A549 (cell line): ENCODE measurements around the gene CRISPLD2. TPM values are rescaled to one million over a fixed set of nuclear protein-coding genes. Genes with fewer than 3 reads are reported as not detected.

Source experiments
- ATAC-seq, 2 experiments: fragments of 200-7000 bp in 1 of 2; fragments of >200 bp in 1 of 2; cut with Nextera tagmentation in 1 of 2; cut with Tn5 transposase in 1 of 2; 3 replicates each; pipeline versions ENCODE4 v1.8.0 to v1.9.1; 2018 to 2020; ENCODE audit warnings: mild to moderate bottlenecking in 1 of 2, moderate library complexity in 1 of 2
- CTCF ChIA-PET: fragments of 300-600 bp; sonication (Branson Sonifier 250); formaldehyde crosslinking; extraction: SDS; loops from one replicate; lab custom pipeline; 2021; ENCODE audit warnings: antibody characterized with exemption, inconsistent platforms; lab: Yijun Ruan, JAX
- POLR2A ChIA-PET: fragments of 350-600 bp; formaldehyde crosslinking; extraction: SDS; loops from one replicate; lab custom pipeline; 2021; ENCODE audit warnings: antibody characterized with exemption, inconsistent platforms; lab: Yijun Ruan, JAX
- DNase-seq, 2 experiments: peaks; one replicate each; pipeline versions ENCODE4 v3.0.0 to v3.0.0-alpha.2; 2011 to 2016; ENCODE audit warnings: low read depth in 1 of 2, low spot score in 1 of 2
- FAIRE-seq: peaks from 2 replicates; lab custom pipeline; 2011; peaks lifted over from hg19 to GRCh38; lab: Jason Lieb, UNC
- H3K27ac ChIP-seq, 2 experiments: fragments of >200 bp; sonication (Bioruptor Twin); formaldehyde crosslinking; 3 replicates each; pipeline ENCODE4 v1.5.1; 2016 to 2017
- H3K4me1 ChIP-seq: fragments of >200 bp; sonication (Bioruptor Twin); formaldehyde crosslinking; 3 replicates; pipeline ENCODE4 v1.6.1; 2016
- H3K4me2 ChIP-seq: fragments of >200 bp; sonication (Bioruptor Twin); formaldehyde crosslinking; 3 replicates; pipeline ENCODE4 v1.6.1; 2016
- H3K4me3 ChIP-seq: fragments of >200 bp; sonication (Bioruptor Twin); formaldehyde crosslinking; 3 replicates; pipeline ENCODE4 v1.5.1; 2016
- H3K9me3 ChIP-seq: fragments of >200 bp; sonication (Bioruptor Twin); formaldehyde crosslinking; 3 replicates; pipeline ENCODE4 v1.6.1; 2016
- BCL3 ChIP-seq: fragments of >200 bp; sonication (Bioruptor Twin); formaldehyde crosslinking; IDR thresholded peaks from 3 replicates; pipeline ENCODE4 v1.6.1; 2016
- CHD4 ChIP-seq: fragments of 200-600 bp; sonication (generic); IDR thresholded peaks from 2 replicates; pipeline ENCODE4 v1.6.1; 2016; ENCODE audit warnings: antibody characterized with exemption, mild to moderate bottlenecking, borderline replicate concordance
- EP300 ChIP-seq, 2 experiments: fragments of >200 bp; sonication (Bioruptor Twin); formaldehyde crosslinking; IDR thresholded peaks; 2 replicates in 1 of 2; 3 replicates in 1 of 2; pipeline ENCODE4 v1.6.1; 2016 to 2017
- GATA3 ChIP-seq: IDR thresholded peaks from 2 replicates; pipeline ENCODE4 v1.6.1; 2012; ENCODE audit warnings: borderline replicate concordance
- HDAC2 ChIP-seq: fragments of 200-600 bp; sonication (generic); IDR thresholded peaks from 2 replicates; pipeline ENCODE4 v1.6.1; 2016
- HES2 ChIP-seq: fragments of >200 bp; sonication (Bioruptor Twin); formaldehyde crosslinking; IDR thresholded peaks from 2 replicates; pipeline ENCODE4 v1.6.1; 2016
- HEYL ChIP-seq: fragments of 250-450 bp; sonication (Bioruptor Pico); IDR thresholded peaks from 2 replicates; pipeline ENCODE4 v1.8.0; 2021; ENCODE audit warnings: mild to moderate bottlenecking, moderate library complexity
- HMGXB4 ChIP-seq: fragments of 250-450 bp; sonication (Bioruptor Pico); IDR thresholded peaks from 2 replicates; pipeline ENCODE4 v1.5.0; 2021; ENCODE audit warnings: mild to moderate bottlenecking, moderate library complexity, borderline replicate concordance
- HOXA7 ChIP-seq: fragments of 250-450 bp; sonication (Bioruptor Pico); IDR thresholded peaks from 2 replicates; pipeline ENCODE4 v1.5.0; 2020; ENCODE audit warnings: mild to moderate bottlenecking, moderate library complexity
- HOXB13 ChIP-seq: fragments of 250-450 bp; sonication (Bioruptor Pico); IDR thresholded peaks from 2 replicates; pipeline ENCODE4 v1.5.0; 2020; ENCODE audit warnings: low read depth, mild to moderate bottlenecking, moderate library complexity
- MAFK ChIP-seq: fragments of 450-650 bp; IDR thresholded peaks from 2 replicates; pipeline ENCODE4 v1.6.1; 2014; ENCODE audit not compliant: partially characterized antibody
- MAZ ChIP-seq: fragments of 150-350 bp; IDR thresholded peaks from 2 replicates; pipeline ENCODE4 v1.6.1; 2014; ENCODE audit warnings: antibody characterized with exemption, low read depth, low read length, borderline replicate concordance
- MYC ChIP-seq: IDR thresholded peaks from 2 replicates; pipeline ENCODE4 v1.6.1; 2012; ENCODE audit warnings: mild to moderate bottlenecking, inconsistent platforms, low read length, improper control_type of control experiment, borderline replicate concordance
- NFE2L2 ChIP-seq: fragments of 150-350 bp; conservative IDR thresholded peaks from 2 replicates; pipeline ENCODE4 v1.6.1; 2014; ENCODE audit warnings: low read length
- PHF8 ChIP-seq: fragments of 200-600 bp; sonication (generic); IDR thresholded peaks from 2 replicates; pipeline ENCODE4 v1.6.1; 2016; ENCODE audit warnings: low read depth, mild to moderate bottlenecking, antibody characterized with exemption, moderate library complexity, borderline replicate concordance
- POLR2A ChIP-seq: IDR thresholded peaks from 2 replicates; pipeline ENCODE4 v1.6.1; 2012; ENCODE audit warnings: mild to moderate bottlenecking, low read length
- RAD21 ChIP-seq, 2 experiments: fragments of >200 bp in 1 of 2; sonication (Bioruptor Twin) in 1 of 2; formaldehyde crosslinking in 1 of 2; IDR thresholded peaks in 1 of 2; conservative IDR thresholded peaks in 1 of 2; 2 replicates in 1 of 2; 3 replicates in 1 of 2; pipeline ENCODE4 v1.6.1; 2012 to 2018; ENCODE audit warnings: inconsistent platforms in 1 of 2
- RARB ChIP-seq: fragments of 250-450 bp; sonication (Bioruptor Pico); IDR thresholded peaks from 2 replicates; pipeline ENCODE4 v1.8.0; 2021; ENCODE audit warnings: mild to moderate bottlenecking, moderate library complexity
- RCOR1 ChIP-seq: fragments of 150-350 bp; IDR thresholded peaks from 2 replicates; pipeline ENCODE4 v1.6.1; 2014; ENCODE audit warnings: antibody characterized with exemption, low read length, low read depth
- RNF2 ChIP-seq: fragments of 200-600 bp; sonication (generic); IDR thresholded peaks from 2 replicates; pipeline ENCODE4 v1.6.1; 2016; ENCODE audit warnings: low read depth, mild to moderate bottlenecking, antibody characterized with exemption, moderate library complexity, borderline replicate concordance
- TP53 ChIP-seq: fragments of 250-450 bp; sonication (Bioruptor Pico); IDR thresholded peaks from 2 replicates; pipeline ENCODE4 v1.5.0; 2021; ENCODE audit warnings: mild to moderate bottlenecking, moderate library complexity
- ZNF302 ChIP-seq: fragments of 250-450 bp; sonication (Bioruptor Pico); IDR thresholded peaks from 2 replicates; pipeline ENCODE4 v1.9.0; 2021; ENCODE audit warnings: inconsistent platforms, mild to moderate bottlenecking, moderate library complexity
- ZSCAN20 ChIP-seq: fragments of 250-450 bp; sonication (Bioruptor Pico); IDR thresholded peaks from 2 replicates; pipeline ENCODE4 v1.8.0; 2022; ENCODE audit warnings: mild to moderate bottlenecking, moderate library complexity
- WGBS: methylation state at CpG from one replicate; pipeline ENCODE4 v1.1.6; 2017; ENCODE audit errors: missing lambda C conversion rate; 5-methylcytosine and 5-hydroxymethylcytosine counted together
- polyA plus RNA-seq, 4 experiments: library from polyadenylated mRNA; depleted of rRNA in 3 of 4; stranded (reverse); fragments of >200 nt; fragmentation: RNase III in 1 of 4; extraction: RNeasy Plus Mini Kit Qiagen cat#74134 plus additional on column Dnase treatment in 1 of 4; gene quantifications; 2 replicates in 3 of 4; 3 replicates in 1 of 4; pipeline ENCODE4 v1.2.3, GENCODE V29; 2011 to 2017

CRISPLD2 gene
- polyA plus RNA-seq, 2 of the 4 experiments (the other 2 are of a cell fraction), result 0.85 to 1.6 TPM

- FAIRE-seq, result no peak
- no peak for TF ChIP-seq HMGXB4
- no peak for TF ChIP-seq HDAC2
- no peak for TF ChIP-seq MAZ
- WGBS, result 94% methylated on average over 4 of the region's 4 CpGs
- no peak overlapping the region for H3K4me2 ChIP-seq
- no peaks in the 10 kb centered on the region for H3K4me1 ChIP-seq
- H3K4me3 ChIP-seq, result no peak overlapping the region
- POLR2A ChIA-PET, result no interaction called here
- no peak for ATAC-seq
- H3K27ac ChIP-seq, result no peak overlapping the region
- H3K9me3 ChIP-seq, result no peaks in the 10 kb centered on the region
- no peak for DNase-seq
- CTCF ChIA-PET, result interaction anchor here (3.2 kb wide), 1 partner anchor 180 kb away, joined by 14 read pairs; no protein-coding TSS in a partner anchor
Observed at GRCh38 chr16:84790301-84790700, 29.5 kb upstream of the CRISPLD2 start.

GRCh38 chr16:84791088-84791487 lies 28.7 kb upstream of the CRISPLD2 start:
- no peak for TF ChIP-seq HOXB13 (CRISPR knock-in tag)
- no peak for TF ChIP-seq GATA3
- no peak for TF ChIP-seq NFE2L2
- TF ChIP-seq HMGXB4, result no peak
- TF ChIP-seq HEYL (CRISPR knock-in tag), result no peak
- no peak for TF ChIP-seq POLR2A
- TF ChIP-seq ZSCAN20 (CRISPR knock-in tag), result no peak
- no peak for TF ChIP-seq RCOR1
- TF ChIP-seq RARB (CRISPR knock-in tag), result no peak
- no peak for TF ChIP-seq ZNF302 (CRISPR knock-in tag)
- TF ChIP-seq MYC, result no peak
- FAIRE-seq (no peak), ATAC-seq (no peak), DNase-seq (no peak)
- Histone ChIP-seq H3K4me2 (no peak overlapping the region), H3K9me3 (no peaks in the 10 kb centered on the region), H3K4me3 (no peak overlapping the region), H3K27ac (no peak overlapping the region), H3K4me1 (no peaks in the 10 kb centered on the region)
- ChIA-PET CTCF (interaction anchor here (3.2 to 3.9 kb wide), 2 partner anchors 161 to 180 kb away, joined by 14 to 18 read pairs; no protein-coding TSS in a partner anchor), POLR2A (no interaction called here)
- 90% methylated on average over 12 of the region's 12 CpGs for WGBS

- H3K4me3 ChIP-seq, result no peak overlapping the region
- TF ChIP-seq RAD21 (conservative IDR thresholded peaks at IDR 0.05 in 1 of 2, IDR thresholded peaks at IDR 0.05 in 1 of 2) (no peak), PHF8 (no peak), HES2 (no peak), TP53 (no peak), BCL3 (no peak), EP300 (IDR thresholded peaks at IDR 0.05) (no peak), MAZ (no peak), CHD4 (no peak), RNF2 (no peak), HOXA7 (CRISPR knock-in tag) (no peak), MAFK (no peak)
- TF ChIP-seq, all 56 proteins: peak for 0
- no peak for DNase-seq
- 86% methylated on average over 6 of the region's 6 CpGs for WGBS
- ChIA-PET POLR2A (no interaction called here), CTCF (interaction anchor here (0.7 to 3.9 kb wide), 4 partner anchors 19 to 179 kb away, joined by 3 to 18 read pairs (median 8); no protein-coding TSS in a partner anchor)
- no peak overlapping the region for H3K27ac ChIP-seq
- no peaks in the 10 kb centered on the region for H3K9me3 ChIP-seq
- H3K4me2 ChIP-seq, result no peak overlapping the region
- no peaks in the 10 kb centered on the region for H3K4me1 ChIP-seq
- no peak for FAIRE-seq
- no peak for ATAC-seq
Observed at GRCh38 chr16:84791501-84791900, 28.3 kb upstream of the CRISPLD2 start.
